ENCODE measurements around the gene PNPLA8.

Gene PNPLA8

GRCh38 chr7:108487646-108488045 is 38.3 kb downstream of the PNPLA8 start:
- DNase-seq (ENCODE audit: extremely low read depth, low read depth): no peak
- TF ChIP-seq CTCF (IDR thresholded peaks at IDR 0.05; ENCODE audit: low read depth, low read length, missing control alignments): no peak
- no peak overlapping the region for H3K4me3 ChIP-seq (replicated peaks; ENCODE audit: low read depth, low read length)

GRCh38 chr7:108486291-108486966 is 39.5 kb downstream of the PNPLA8 start:
- DNase-seq (ENCODE audit: extremely low read depth, low read depth): no peak
- TF ChIP-seq CTCF (IDR thresholded peaks at IDR 0.05; ENCODE audit: low read depth, low read length, missing control alignments): no peak
- H3K4me3 ChIP-seq (replicated peaks; ENCODE audit: low read depth, low read length): no peak overlapping the region

GRCh38 chr7:108484137-108484536 is 41.8 kb downstream of the PNPLA8 start:
- no peak overlapping the region for H3K4me3 ChIP-seq (replicated peaks; ENCODE audit: low read depth, low read length)
- no peak for TF ChIP-seq CTCF (IDR thresholded peaks at IDR 0.05; ENCODE audit: low read depth, low read length, missing control alignments)
- no peak for DNase-seq (ENCODE audit: extremely low read depth, low read depth)

- no peak for DNase-seq (ENCODE audit: extremely low read depth, low read depth)
- no peak overlapping the region for H3K4me3 ChIP-seq (replicated peaks; ENCODE audit: low read depth, low read length)
- TF ChIP-seq CTCF (IDR thresholded peaks at IDR 0.05; ENCODE audit: low read depth, low read length, missing control alignments): no peak
Measured at GRCh38 chr7:108480311-108480710, 45.6 kb downstream of the PNPLA8 start.

- H3K4me3 ChIP-seq (replicated peaks; ENCODE audit: low read depth, low read length): no peak overlapping the region
- DNase-seq (ENCODE audit: extremely low read depth, low read depth): no peak
- no peak for TF ChIP-seq CTCF (IDR thresholded peaks at IDR 0.05; ENCODE audit: low read depth, low read length, missing control alignments)
Measured at GRCh38 chr7:108479751-108480150, 46.2 kb downstream of the PNPLA8 start.

GRCh38 chr7:108479118-108479517 is 46.8 kb downstream of the PNPLA8 start:
- DNase-seq (ENCODE audit: extremely low read depth, low read depth): no peak
- no peak overlapping the region for H3K4me3 ChIP-seq (replicated peaks; ENCODE audit: low read depth, low read length)
- no peak for TF ChIP-seq CTCF (IDR thresholded peaks at IDR 0.05; ENCODE audit: low read depth, low read length, missing control alignments)

- DNase-seq (ENCODE audit: extremely low read depth, low read depth): no peak
- no peak overlapping the region for H3K4me3 ChIP-seq (replicated peaks; ENCODE audit: low read depth, low read length)
- no peak for TF ChIP-seq CTCF (IDR thresholded peaks at IDR 0.05; ENCODE audit: low read depth, low read length, missing control alignments)
Measured at GRCh38 chr7:108468246-108468645, 57.7 kb downstream of the PNPLA8 start.
